Suprapubic skin (tissue), 4 donors: Measurements from ENCODE around the gene TPRG1. TPM values are rescaled to one million over a fixed set of nuclear protein-coding genes. Genes with fewer than 3 reads are reported as not detected.

Source experiments
- DNase-seq, 2 donors: peaks; one replicate each; pipeline ENCODE4 v3.0.0-alpha.2; 2019; ENCODE audit warnings: low spot score in 2 of 2
- H3K27ac ChIP-seq: fragments of 200-600 bp; sonication (generic); one replicate; pipeline ENCODE4 v1.5.1; 2019
- H3K27me3 ChIP-seq: fragments of 200-600 bp; sonication (generic); one replicate; pipeline ENCODE4 v1.5.1; 2019
- H3K36me3 ChIP-seq: fragments of 200-600 bp; sonication (generic); one replicate; pipeline ENCODE4 v1.5.1; 2019
- H3K4me1 ChIP-seq: fragments of 200-600 bp; sonication (generic); one replicate; pipeline ENCODE4 v1.5.1; 2019
- H3K4me3 ChIP-seq: fragments of 200-600 bp; sonication (generic); one replicate; pipeline ENCODE4 v1.5.1; 2019; ENCODE audit warnings: mild to moderate bottlenecking
- H3K9me3 ChIP-seq: fragments of 200-600 bp; sonication (generic); one replicate; pipeline ENCODE4 v1.5.1; 2019
- EP300 ChIP-seq: sonication (generic); formaldehyde crosslinking; IDR thresholded peaks from one replicate; pipeline ENCODE4 v1.6.1; 2017; ENCODE audit warnings: antibody characterized with exemption
- POLR2A ChIP-seq, 2 donors: fragments of 450-650 bp; IDR thresholded peaks; one replicate each; pipeline ENCODE4 v1.6.1; 2017; ENCODE audit warnings: antibody characterized with exemption in 2 of 2, mild to moderate bottlenecking in 2 of 2, moderate library complexity in 2 of 2
- POLR2AphosphoS5 ChIP-seq, 3 donors: sonication (generic); formaldehyde crosslinking; IDR thresholded peaks; one replicate each; pipeline ENCODE4 v1.6.1; 2017; ENCODE audit warnings: antibody characterized with exemption in 3 of 3
- WGBS: methylation state at CpG from one replicate; pipeline ENCODE4 v1.1.5; 2018; 5-methylcytosine and 5-hydroxymethylcytosine counted together
- total RNA-seq, 4 donors: library from RNA; depleted of rRNA; stranded (reverse); fragments of >200 nt; gene quantifications; one replicate each; pipeline ENCODE4 v1.1.0, GENCODE V29; 2016
- TF ChIP-seq, protein P1 (sequence below), 2 donors: fragments of 200-600 bp in 1 of 2; fragments of 450-650 bp in 1 of 2; sonication (generic) in 1 of 2; IDR thresholded peaks; one replicate each; pipeline ENCODE4 v1.5.1; 2016 to 2019; ENCODE audit warnings: antibody characterized with exemption in 2 of 2, mild to moderate bottlenecking in 1 of 2, moderate library complexity in 1 of 2

The TPRG1 gene
- total RNA-seq, 4 donors from 2014 or later = 19.9 to 30.9 (median 28.4) TPM

DNA sequence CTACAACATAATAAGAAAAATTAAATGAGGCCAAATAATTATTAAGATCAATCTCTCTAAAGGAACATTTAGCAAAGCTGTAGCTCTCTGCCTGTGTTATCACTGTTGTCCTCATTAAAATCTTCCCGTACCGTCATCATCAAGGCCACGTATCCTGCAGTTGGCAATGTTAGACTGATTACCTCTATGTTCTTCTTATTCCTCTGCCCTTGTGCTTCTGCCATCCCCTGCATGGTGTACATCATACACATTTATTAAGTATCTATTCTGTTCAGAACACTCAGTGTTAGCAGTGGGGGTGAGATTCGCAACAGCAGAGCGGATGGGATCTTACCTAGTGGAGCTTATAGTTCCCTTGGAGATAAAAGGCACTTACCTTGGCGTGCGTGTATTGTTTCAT is 12.8 kb downstream of the TPRG1 start:
- Histone ChIP-seq H3K4me1 (peaks cover 5% of the 10 kb centered on the region), H3K9me3 (peaks cover 7% of the 10 kb centered on the region), H3K27me3 (no peaks in the 10 kb centered on the region), H3K4me3 (no peak overlapping the region), H3K36me3 (no peaks in the 10 kb centered on the region), H3K27ac (no peak overlapping the region)
- TF ChIP-seq POLR2AphosphoS5 (IDR thresholded peaks at IDR 0.05) = no peak
- TF ChIP-seq, protein P1, sequence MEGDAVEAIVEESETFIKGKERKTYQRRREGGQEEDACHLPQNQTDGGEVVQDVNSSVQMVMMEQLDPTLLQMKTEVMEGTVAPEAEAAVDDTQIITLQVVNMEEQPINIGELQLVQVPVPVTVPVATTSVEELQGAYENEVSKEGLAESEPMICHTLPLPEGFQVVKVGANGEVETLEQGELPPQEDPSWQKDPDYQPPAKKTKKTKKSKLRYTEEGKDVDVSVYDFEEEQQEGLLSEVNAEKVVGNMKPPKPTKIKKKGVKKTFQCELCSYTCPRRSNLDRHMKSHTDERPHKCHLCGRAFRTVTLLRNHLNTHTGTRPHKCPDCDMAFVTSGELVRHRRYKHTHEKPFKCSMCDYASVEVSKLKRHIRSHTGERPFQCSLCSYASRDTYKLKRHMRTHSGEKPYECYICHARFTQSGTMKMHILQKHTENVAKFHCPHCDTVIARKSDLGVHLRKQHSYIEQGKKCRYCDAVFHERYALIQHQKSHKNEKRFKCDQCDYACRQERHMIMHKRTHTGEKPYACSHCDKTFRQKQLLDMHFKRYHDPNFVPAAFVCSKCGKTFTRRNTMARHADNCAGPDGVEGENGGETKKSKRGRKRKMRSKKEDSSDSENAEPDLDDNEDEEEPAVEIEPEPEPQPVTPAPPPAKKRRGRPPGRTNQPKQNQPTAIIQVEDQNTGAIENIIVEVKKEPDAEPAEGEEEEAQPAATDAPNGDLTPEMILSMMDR (IDR thresholded peaks at IDR 0.05) = no peak
- TF ChIP-seq EP300 = no peak
- WGBS = 95% methylated on average over 7 of the region's 7 CpGs
- DNase-seq = no peak

DNA sequence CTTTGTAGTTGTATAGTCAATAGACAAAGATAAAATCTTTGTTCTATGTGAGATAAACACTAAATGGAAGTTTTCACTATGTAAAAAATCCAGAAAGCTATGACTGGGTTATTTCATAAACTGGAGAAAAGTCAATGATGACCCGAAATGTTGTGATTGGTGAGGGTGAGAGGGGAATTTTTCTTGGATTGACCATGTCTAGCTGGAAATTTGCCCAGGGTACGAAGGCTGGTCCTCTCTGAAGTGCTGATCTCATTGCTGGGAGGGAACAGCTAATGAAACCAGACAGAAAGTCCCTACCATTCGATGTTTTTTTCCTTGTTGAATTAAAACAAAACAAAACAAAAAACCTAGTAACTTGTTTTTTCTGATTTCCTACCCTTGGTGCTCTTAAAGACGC is 14.3 kb downstream of the TPRG1 start:
- DNase-seq = no peak
- Histone ChIP-seq H3K9me3 (peaks cover 4% of the 10 kb centered on the region), H3K27me3 (no peaks in the 10 kb centered on the region), H3K4me3 (no peak overlapping the region), H3K36me3 (no peaks in the 10 kb centered on the region), H3K27ac (no peak overlapping the region), H3K4me1 (peaks cover 5% of the 10 kb centered on the region)
- 41% methylated on average over 4 of the region's 4 CpGs for WGBS
- TF ChIP-seq, protein P1 (IDR thresholded peaks at IDR 0.05) = no peak
- no peak for TF ChIP-seq POLR2AphosphoS5 (IDR thresholded peaks at IDR 0.05)
- no peak for TF ChIP-seq POLR2A (IDR thresholded peaks at IDR 0.05)
- no peak for TF ChIP-seq EP300

DNA sequence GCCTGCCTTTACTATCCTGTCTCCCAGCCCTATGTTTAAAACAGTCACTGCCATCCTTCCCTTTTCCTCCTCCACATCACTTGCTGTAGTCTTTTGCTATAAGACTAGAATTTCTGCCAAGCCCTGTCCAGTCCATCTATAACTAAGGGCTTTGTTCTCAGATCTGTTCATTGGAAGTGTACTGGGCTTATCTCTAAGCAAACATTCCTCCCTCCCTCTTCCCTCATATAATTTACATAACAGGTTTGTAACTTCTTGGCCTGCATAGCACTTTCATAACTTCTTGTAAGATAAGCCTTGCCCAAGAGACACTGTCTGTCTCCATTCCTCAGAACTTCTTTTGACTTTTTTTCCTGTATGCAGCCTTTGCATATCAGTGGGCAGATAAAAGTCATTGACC is 16.7 kb downstream of the TPRG1 start:
- no peak for TF ChIP-seq POLR2A (IDR thresholded peaks at IDR 0.05)
- no peak for TF ChIP-seq EP300
- TF ChIP-seq POLR2AphosphoS5 (IDR thresholded peaks at IDR 0.05) = no peak
- TF ChIP-seq, protein P1 (IDR thresholded peaks at IDR 0.05) = no peak

DNA sequence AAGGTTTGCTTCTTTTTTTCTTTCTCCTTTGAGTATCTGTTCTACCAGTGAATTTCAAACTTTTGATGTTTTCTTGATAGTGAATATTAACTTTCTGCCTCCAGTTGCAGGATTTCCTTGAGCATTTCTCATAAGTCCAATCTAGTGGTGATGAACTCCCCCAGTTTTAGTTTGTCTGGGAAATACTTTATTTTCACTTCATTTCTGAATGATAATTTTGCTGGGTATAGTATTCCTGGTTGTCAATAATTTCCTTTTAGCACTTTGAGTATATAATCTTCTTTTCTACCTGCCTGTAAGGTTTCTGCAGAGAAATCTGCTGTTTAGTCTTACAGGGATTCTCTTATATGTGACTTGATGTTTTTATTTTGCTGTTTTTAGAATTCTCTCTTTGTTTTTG is 21.0 kb downstream of the TPRG1 start:
- no peak for TF ChIP-seq EP300
- no peak for TF ChIP-seq POLR2AphosphoS5 (IDR thresholded peaks at IDR 0.05)
- no peak for TF ChIP-seq POLR2A (IDR thresholded peaks at IDR 0.05)
- TF ChIP-seq, protein P1 (IDR thresholded peaks at IDR 0.05) = no peak
- Histone ChIP-seq H3K27ac (no peak overlapping the region), H3K27me3 (no peaks in the 10 kb centered on the region), H3K36me3 (no peaks in the 10 kb centered on the region), H3K4me1 (no peaks in the 10 kb centered on the region), H3K4me3 (no peak overlapping the region), H3K9me3 (peaks cover 21% of the 10 kb centered on the region)
- DNase-seq = no peak

More for the DNA sequence above, 16.7 kb downstream of the TPRG1 start:
- H3K9me3 ChIP-seq = peaks cover 13% of the 10 kb centered on the region
- peaks cover 5% of the 10 kb centered on the region for H3K4me1 ChIP-seq
- no peak for DNase-seq
- no peak overlapping the region for H3K27ac ChIP-seq
- H3K27me3 ChIP-seq = no peaks in the 10 kb centered on the region
- H3K36me3 ChIP-seq = no peaks in the 10 kb centered on the region
- H3K4me3 ChIP-seq = no peak overlapping the region

DNA sequence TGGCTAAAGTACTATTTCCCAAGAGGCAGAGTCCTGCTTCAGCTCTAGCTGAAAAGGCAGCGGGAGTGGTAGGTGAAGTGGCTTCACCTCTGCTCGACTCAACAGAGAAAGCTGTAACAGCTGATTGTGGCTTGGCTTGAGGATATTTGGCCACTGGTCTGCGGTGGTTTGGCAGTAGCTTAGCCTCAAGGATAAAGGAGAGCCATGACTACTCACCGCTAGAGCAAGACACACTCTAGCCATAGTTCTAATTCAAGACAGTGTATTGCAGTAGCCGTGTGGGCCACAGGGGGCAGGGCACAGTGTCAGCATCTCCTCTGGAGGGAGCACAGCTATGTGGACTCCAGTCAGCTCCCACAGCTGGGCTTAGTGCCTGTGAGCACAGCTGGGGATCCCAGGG is 23.5 kb downstream of the TPRG1 start:
- TF ChIP-seq EP300 (no peak), POLR2A (IDR thresholded peaks at IDR 0.05) (no peak), POLR2AphosphoS5 (IDR thresholded peaks at IDR 0.05) (no peak)
- TF ChIP-seq, protein P1 (IDR thresholded peaks at IDR 0.05) = no peak
- Histone ChIP-seq H3K27me3 (no peaks in the 10 kb centered on the region), H3K9me3 (peaks cover 21% of the 10 kb centered on the region), H3K4me1 (no peaks in the 10 kb centered on the region), H3K4me3 (no peak overlapping the region), H3K36me3 (no peaks in the 10 kb centered on the region), H3K27ac (no peak overlapping the region)
- DNase-seq = no peak
- 88% methylated on average over 4 of the region's 5 CpGs for WGBS
